GM12865 (cell line): Measurements from ENCODE around the gene KRTAP5-3.

ENCODE experiments used
- DNase-seq: peaks from one replicate; pipeline ENCODE4 v3.0.0; 2010; ENCODE audit warnings: low read depth
- H3K4me3 ChIP-seq: 2 replicates; pipeline ENCODE4 v1.5.1; 2011; ENCODE audit warnings: mild to moderate bottlenecking, low read depth, low read length, control low read depth
- TF ChIP-seq, protein P1 (sequence below): IDR thresholded peaks from 2 replicates; pipeline ENCODE4 v1.5.1; 2011; ENCODE audit warnings: low read length, control low read depth, low read depth, inconsistent platforms; ENCODE audit not compliant: insufficient read depth; ENCODE audit errors: missing control alignments

The KRTAP5-3 gene

DNA sequence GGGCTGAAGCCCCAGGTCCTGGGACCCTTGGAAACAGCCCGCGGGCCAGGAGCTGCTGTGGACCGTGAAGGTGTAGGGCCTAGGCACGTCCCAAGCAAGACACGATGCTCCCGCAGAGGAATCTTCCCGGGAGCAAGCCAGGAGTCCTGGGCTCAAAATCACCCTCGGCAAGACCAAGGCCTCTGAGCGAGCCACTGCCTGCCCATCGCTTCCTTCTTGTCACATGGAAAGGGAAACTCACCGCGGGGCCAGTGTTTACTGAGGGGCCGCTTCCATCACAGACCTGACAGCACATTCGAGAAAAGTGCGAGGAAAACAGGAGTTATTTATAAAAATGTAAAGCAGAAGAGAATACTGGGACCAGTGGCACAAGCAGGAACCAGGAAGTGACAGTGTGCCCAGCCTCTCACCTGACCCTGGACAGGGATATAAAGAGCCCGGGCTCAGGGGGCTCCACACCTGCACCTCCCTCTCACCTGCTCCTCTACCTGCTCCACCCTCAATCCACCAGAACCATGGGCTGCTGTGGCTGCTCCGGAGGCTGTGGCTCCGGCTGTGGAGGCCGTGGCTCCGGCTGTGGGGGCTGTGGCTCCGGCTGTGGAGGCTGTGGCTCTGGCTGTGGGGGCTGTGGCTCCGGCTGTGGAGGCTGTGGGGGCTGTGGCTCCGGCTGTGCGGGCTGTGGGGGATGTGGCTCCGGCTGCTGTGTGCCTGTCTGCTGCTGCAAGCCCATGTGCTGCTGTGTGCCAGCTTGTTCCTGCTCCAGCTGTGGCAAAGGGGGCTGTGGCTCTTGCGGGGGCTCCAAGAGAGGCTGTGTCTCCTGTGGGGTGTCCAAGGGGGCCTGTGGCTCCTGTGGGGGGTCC, 21.3 kb upstream of the KRTAP5-3 start, which contains the start of gene KRTAP5-5:
KRTAP5-5 (plus strand) TSS at position 450 of the 860 bp plus-strand sequence; CDS start at position 516, 66 bp downstream.
- no peak for DNase-seq
- H3K4me3 ChIP-seq = no peak within 1 kb of the TSS
- TF ChIP-seq, protein P1, sequence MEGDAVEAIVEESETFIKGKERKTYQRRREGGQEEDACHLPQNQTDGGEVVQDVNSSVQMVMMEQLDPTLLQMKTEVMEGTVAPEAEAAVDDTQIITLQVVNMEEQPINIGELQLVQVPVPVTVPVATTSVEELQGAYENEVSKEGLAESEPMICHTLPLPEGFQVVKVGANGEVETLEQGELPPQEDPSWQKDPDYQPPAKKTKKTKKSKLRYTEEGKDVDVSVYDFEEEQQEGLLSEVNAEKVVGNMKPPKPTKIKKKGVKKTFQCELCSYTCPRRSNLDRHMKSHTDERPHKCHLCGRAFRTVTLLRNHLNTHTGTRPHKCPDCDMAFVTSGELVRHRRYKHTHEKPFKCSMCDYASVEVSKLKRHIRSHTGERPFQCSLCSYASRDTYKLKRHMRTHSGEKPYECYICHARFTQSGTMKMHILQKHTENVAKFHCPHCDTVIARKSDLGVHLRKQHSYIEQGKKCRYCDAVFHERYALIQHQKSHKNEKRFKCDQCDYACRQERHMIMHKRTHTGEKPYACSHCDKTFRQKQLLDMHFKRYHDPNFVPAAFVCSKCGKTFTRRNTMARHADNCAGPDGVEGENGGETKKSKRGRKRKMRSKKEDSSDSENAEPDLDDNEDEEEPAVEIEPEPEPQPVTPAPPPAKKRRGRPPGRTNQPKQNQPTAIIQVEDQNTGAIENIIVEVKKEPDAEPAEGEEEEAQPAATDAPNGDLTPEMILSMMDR = no peak

GRCh38 chr11:1628506-1629325, 20.5 kb upstream of the KRTAP5-3 start:
- H3K4me3 ChIP-seq = no peak overlapping the region
- DNase-seq = peak; percentile 41
- TF ChIP-seq, protein P1 = peak; percentile 90

DNA sequence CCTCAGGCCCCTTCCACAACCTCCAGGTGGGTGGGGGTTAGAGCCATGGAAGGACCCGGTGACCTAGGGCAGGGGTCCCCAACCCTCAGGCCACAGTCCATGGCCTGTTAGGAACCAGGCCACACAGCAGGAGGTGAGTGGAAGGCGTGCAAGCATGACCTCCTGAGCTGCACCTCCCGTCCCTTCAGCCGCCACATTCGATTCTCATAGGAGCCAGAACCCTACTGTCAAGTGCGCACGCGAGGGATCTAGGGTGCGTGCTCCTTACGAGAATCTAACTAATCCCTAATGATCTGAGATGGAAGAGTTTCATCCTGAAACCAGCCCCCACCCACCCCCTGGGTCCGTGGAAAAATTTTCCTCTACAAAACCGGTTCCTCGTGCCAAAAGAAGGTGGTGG, 17.3 kb upstream of the KRTAP5-3 start:
- TF ChIP-seq, protein P1 = no peak
- DNase-seq = no peak
- no peak overlapping the region for H3K4me3 ChIP-seq

GRCh38 chr11:1624621-1625020, 16.4 kb upstream of the KRTAP5-3 start:
- TF ChIP-seq, protein P1 = no peak
- DNase-seq = no peak
- no peak overlapping the region for H3K4me3 ChIP-seq

DNA sequence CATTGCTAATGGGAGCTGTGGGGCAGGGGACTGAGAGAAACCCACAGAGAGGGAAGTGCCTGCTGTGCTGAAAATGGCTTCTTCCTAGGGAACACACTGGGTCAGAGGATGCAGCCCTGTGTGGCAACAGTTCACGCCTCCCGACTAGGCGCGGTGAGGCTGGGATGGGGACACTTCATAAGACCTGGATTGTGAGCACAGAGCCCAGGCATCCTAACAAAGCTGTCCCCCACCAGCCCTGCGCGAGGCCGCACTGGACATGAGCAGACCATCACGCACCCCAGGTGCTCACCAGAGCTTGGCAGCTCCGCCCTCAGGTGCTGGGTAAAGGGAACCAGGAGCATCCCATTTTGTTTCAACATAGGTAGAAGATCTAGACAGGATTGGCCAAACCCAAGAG, 15.5 kb upstream of the KRTAP5-3 start:
- TF ChIP-seq, protein P1 = no peak
- no peak for DNase-seq
- H3K4me3 ChIP-seq = no peak overlapping the region

DNA sequence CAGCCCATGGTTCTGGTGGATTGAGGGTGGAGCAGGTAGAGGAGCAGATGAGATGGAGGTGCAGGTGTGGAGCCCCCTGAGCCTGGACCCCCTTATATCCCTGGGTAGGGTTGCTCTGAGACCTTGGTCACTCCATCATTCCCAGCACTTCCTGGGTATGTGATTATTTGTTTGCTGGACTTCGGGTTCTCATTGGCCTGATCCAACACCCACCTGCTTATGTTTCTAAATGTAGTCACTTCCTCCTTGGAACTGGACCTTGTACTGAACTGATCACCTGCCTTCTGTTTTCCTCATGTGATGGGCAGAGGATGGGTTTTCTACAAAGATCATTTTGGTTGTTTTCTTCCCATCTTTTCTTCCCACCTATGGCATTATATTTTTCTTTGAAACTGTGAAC, 13.8 kb upstream of the KRTAP5-3 start, which contains the start of gene KRTAP5-4:
KRTAP5-4 (minus strand) TSS at position 53 of the 400 bp plus-strand sequence; CDS start at position 8, 45 bp downstream.
- no peak within 1 kb of the TSS for H3K4me3 ChIP-seq
- TF ChIP-seq, protein P1 = no peak
- no peak for DNase-seq
